HEK293 (cell line): ENCODE data around the gene TP53BP1.

Source experiments
- GLI4 ChIP-seq: fragments of 450-650 bp; formaldehyde crosslinking; IDR thresholded peaks from 2 replicates; pipeline ENCODE4 v1.5.1; 2016; ENCODE audit warnings: missing biosample characterization, missing genetic modification characterization
- YY1 ChIP-seq: fragments of 450-650 bp; formaldehyde crosslinking; IDR thresholded peaks from 2 replicates; pipeline ENCODE4 v1.5.1; 2018; ENCODE audit warnings: missing biosample characterization, missing genetic modification characterization
- ZNF148 ChIP-seq: fragments of 450-650 bp; formaldehyde crosslinking; IDR thresholded peaks from 2 replicates; pipeline ENCODE4 v1.5.0; 2017; ENCODE audit warnings: missing biosample characterization, missing genetic modification characterization, borderline replicate concordance
- ZNF341 ChIP-seq: fragments of 450-650 bp; formaldehyde crosslinking; IDR thresholded peaks from 2 replicates; pipeline ENCODE4; 2016; ENCODE audit warnings: low read depth, missing biosample characterization, missing genetic modification characterization
- ZNF549 ChIP-seq: fragments of 450-650 bp; IDR thresholded peaks from 2 replicates; pipeline ENCODE4 v1.5.1; 2018; ENCODE audit warnings: missing biosample characterization, missing genetic modification characterization, mild to moderate bottlenecking, inconsistent platforms, moderate library complexity
- ZNF621 ChIP-seq: fragments of 450-650 bp; formaldehyde crosslinking; IDR thresholded peaks from 2 replicates; pipeline ENCODE4 v1.5.1; 2017; ENCODE audit warnings: missing biosample characterization, missing genetic modification characterization
- ZNF660 ChIP-seq: fragments of 450-650 bp; IDR thresholded peaks from 2 replicates; pipeline ENCODE4 v1.5.1; 2018; ENCODE audit warnings: missing biosample characterization, mild to moderate bottlenecking, missing genetic modification characterization
- ZNF776 ChIP-seq: fragments of 450-650 bp; formaldehyde crosslinking; IDR thresholded peaks from 2 replicates; pipeline ENCODE4 v1.5.0; 2017; ENCODE audit warnings: missing biosample characterization, missing genetic modification characterization, borderline replicate concordance
- ZNF791 ChIP-seq: fragments of 450-650 bp; formaldehyde crosslinking; IDR thresholded peaks from 2 replicates; pipeline ENCODE4 v1.5.1; 2016; ENCODE audit warnings: missing biosample characterization, missing genetic modification characterization
- ZNF843 ChIP-seq: fragments of 450-650 bp; formaldehyde crosslinking; IDR thresholded peaks from 2 replicates; pipeline ENCODE4 v1.5.1; 2016; ENCODE audit warnings: missing biosample characterization, missing genetic modification characterization
- TF ChIP-seq, protein P1 (sequence below): fragments of 450-650 bp; formaldehyde crosslinking; IDR thresholded peaks from 2 replicates; pipeline ENCODE4 v1.5.1; 2016; ENCODE audit warnings: missing biosample characterization, missing genetic modification characterization
- TF ChIP-seq, protein P2 (sequence below): fragments of 450-650 bp; formaldehyde crosslinking; IDR thresholded peaks from 2 replicates; pipeline ENCODE4 v1.5.1; 2016; ENCODE audit warnings: missing biosample characterization, missing genetic modification characterization

DNA sequence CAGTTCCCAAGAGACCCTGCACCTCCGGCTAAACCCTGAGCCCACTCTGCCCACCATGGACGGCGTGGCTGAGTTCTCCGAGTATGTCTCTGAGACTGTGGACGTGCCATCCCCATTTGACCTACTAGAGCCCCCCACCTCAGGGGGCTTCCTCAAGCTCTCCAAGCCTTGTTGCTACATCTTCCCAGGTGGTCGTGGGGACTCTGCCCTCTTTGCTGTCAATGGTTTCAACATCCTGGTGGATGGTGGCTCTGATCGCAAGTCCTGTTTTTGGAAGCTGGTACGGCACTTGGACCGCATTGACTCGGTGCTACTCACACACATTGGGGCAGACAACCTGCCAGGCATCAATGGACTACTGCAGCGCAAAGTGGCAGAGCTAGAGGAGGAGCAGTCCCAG is 28.5 kb upstream of the TP53BP1 start:
- no peak for TF ChIP-seq ZNF621 (tag by site-specific recombination)
- TF ChIP-seq ZNF341 (tag by site-specific recombination) = no peak
- no peak for TF ChIP-seq GLI4
- TF ChIP-seq, protein P1, sequence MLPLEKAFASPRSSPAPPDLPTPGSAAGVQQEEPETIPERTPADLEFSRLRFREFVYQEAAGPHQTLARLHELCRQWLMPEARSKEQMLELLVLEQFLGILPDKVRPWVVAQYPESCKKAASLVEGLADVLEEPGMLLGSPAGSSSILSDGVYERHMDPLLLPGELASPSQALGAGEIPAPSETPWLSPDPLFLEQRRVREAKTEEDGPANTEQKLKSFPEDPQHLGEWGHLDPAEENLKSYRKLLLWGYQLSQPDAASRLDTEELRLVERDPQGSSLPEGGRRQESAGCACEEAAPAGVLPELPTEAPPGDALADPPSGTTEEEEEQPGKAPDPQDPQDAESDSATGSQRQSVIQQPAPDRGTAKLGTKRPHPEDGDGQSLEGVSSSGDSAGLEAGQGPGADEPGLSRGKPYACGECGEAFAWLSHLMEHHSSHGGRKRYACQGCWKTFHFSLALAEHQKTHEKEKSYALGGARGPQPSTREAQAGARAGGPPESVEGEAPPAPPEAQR (tag by site-specific recombination) = no peak
- TF ChIP-seq ZNF549 = no peak
- TF ChIP-seq, protein P2, sequence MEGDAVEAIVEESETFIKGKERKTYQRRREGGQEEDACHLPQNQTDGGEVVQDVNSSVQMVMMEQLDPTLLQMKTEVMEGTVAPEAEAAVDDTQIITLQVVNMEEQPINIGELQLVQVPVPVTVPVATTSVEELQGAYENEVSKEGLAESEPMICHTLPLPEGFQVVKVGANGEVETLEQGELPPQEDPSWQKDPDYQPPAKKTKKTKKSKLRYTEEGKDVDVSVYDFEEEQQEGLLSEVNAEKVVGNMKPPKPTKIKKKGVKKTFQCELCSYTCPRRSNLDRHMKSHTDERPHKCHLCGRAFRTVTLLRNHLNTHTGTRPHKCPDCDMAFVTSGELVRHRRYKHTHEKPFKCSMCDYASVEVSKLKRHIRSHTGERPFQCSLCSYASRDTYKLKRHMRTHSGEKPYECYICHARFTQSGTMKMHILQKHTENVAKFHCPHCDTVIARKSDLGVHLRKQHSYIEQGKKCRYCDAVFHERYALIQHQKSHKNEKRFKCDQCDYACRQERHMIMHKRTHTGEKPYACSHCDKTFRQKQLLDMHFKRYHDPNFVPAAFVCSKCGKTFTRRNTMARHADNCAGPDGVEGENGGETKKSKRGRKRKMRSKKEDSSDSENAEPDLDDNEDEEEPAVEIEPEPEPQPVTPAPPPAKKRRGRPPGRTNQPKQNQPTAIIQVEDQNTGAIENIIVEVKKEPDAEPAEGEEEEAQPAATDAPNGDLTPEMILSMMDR (tag by site-specific recombination) = no peak
- no peak for TF ChIP-seq ZNF660 (tag by site-specific recombination)
- TF ChIP-seq ZNF776 (tag by site-specific recombination) = no peak
- no peak for TF ChIP-seq ZNF148 (tag by site-specific recombination)
- no peak for TF ChIP-seq YY1 (tag by site-specific recombination)
- TF ChIP-seq ZNF791 (tag by site-specific recombination) = no peak
- no peak for TF ChIP-seq ZNF843 (tag by site-specific recombination)
